Naive thymus-derived CD4-positive, alpha-beta T cell (primary cell): ENCODE measurements around the gene ST3GAL6. TPM values are rescaled to one million over a fixed set of nuclear protein-coding genes. Genes with fewer than 3 reads are reported as not detected.
"Not testable (repeated sequence)": the region's sequence is repeated elsewhere in the genome, so short reads cannot be mapped to it uniquely, and the experiment has no call there.

Experiments used
- ATAC-seq: fragments of 150-1000 bp; cut with Tn5 transposase; 2 replicates; pipeline ENCODE4 v1.10.0; 2021; ENCODE audit warnings: mild to moderate bottlenecking, moderate library complexity
- CTCF ChIA-PET: fragments of 350-600 bp; sonication (Branson Sonifier 250); formaldehyde crosslinking; loops from one replicate; lab custom pipeline; 2021; ENCODE audit warnings: antibody characterized with exemption; lab: Charles Lee
- POLR2A ChIA-PET: fragments of 350-600 bp; sonication (Branson Sonifier 250); formaldehyde crosslinking; loops from one replicate; lab custom pipeline; 2021; ENCODE audit warnings: antibody characterized with exemption, inconsistent platforms; lab: Charles Lee
- DNase-seq, 9 donors: peaks; one replicate each; pipeline versions ENCODE4 v3.0.0 to v3.0.0-alpha.2; 2020 to 2022; ENCODE audit warnings: mixed read lengths in 1 of 9
- H3K27ac ChIP-seq: one replicate; pipeline ENCODE4 v1.7.0; 2013; ENCODE audit warnings: mild to moderate bottlenecking, low read depth, low read length, moderate library complexity
- H3K27me3 ChIP-seq, 2 donors: one replicate each; pipeline ENCODE4 v1.7.0; 2013; ENCODE audit warnings: low read length in 2 of 2, mild to moderate bottlenecking in 2 of 2, moderate library complexity in 2 of 2; ENCODE audit not compliant: control insufficient read depth in 2 of 2, insufficient read depth in 2 of 2
- H3K36me3 ChIP-seq, 3 experiments: 1 replicate in 2 of 3; 2 replicates in 1 of 3; pipeline ENCODE4 v1.7.0; 2013; ENCODE audit warnings: low read length in 3 of 3, mild to moderate bottlenecking in 3 of 3, moderate library complexity in 1 of 3; ENCODE audit not compliant: insufficient read depth in 3 of 3, control insufficient read depth in 2 of 3
- H3K4me1 ChIP-seq, 2 donors: one replicate each; pipeline ENCODE4 v1.7.0; 2013; ENCODE audit warnings: low read length in 2 of 2, mild to moderate bottlenecking in 2 of 2, moderate library complexity in 1 of 2; ENCODE audit not compliant: control insufficient read depth in 2 of 2, insufficient read depth in 2 of 2
- H3K4me3 ChIP-seq: 2 replicates; pipeline ENCODE4 v1.7.0; 2013; ENCODE audit warnings: mild to moderate bottlenecking, low read length
- H3K9me3 ChIP-seq, 3 experiments: 1 replicate in 2 of 3; 2 replicates in 1 of 3; pipeline ENCODE4 v1.7.0; 2013; ENCODE audit warnings: low read length in 3 of 3; ENCODE audit not compliant: control insufficient read depth in 2 of 3
- H3K27ac Mint-ChIP-seq, 9 donors: one replicate each; pipeline ENCODE4 v1.8.0; 2020 to 2022; ENCODE audit warnings: mixed read lengths in 9 of 9, mild to moderate bottlenecking in 8 of 9, moderate library complexity in 5 of 9, inconsistent platforms in 2 of 9
- H3K27me3 Mint-ChIP-seq, 5 donors: one replicate each; pipeline ENCODE4 v1.8.0; 2021 to 2022; ENCODE audit warnings: mixed read lengths in 5 of 5, mild to moderate bottlenecking in 1 of 5
- H3K36me3 Mint-ChIP-seq, 5 donors: one replicate each; pipeline ENCODE4 v1.8.0; 2020 to 2022; ENCODE audit warnings: mixed read lengths in 5 of 5, mild to moderate bottlenecking in 3 of 5, inconsistent platforms in 1 of 5
- H3K4me1 Mint-ChIP-seq, 7 donors: one replicate each; pipeline ENCODE4 v1.8.0; 2020 to 2022; ENCODE audit warnings: mixed read lengths in 7 of 7, mild to moderate bottlenecking in 3 of 7, inconsistent platforms in 1 of 7
- H3K4me3 Mint-ChIP-seq, 10 donors: one replicate each; pipeline ENCODE4 v1.8.0; 2020 to 2022; ENCODE audit warnings: mild to moderate bottlenecking in 10 of 10, mixed read lengths in 10 of 10, moderate library complexity in 6 of 10, inconsistent platforms in 2 of 10
- H3K9me3 Mint-ChIP-seq, 11 donors: one replicate each; pipeline ENCODE4 v1.8.0; 2020 to 2022; ENCODE audit warnings: mixed read lengths in 11 of 11, mild to moderate bottlenecking in 4 of 11, inconsistent platforms in 1 of 11, moderate library complexity in 1 of 11
- intact Hi-C, 2 donors: fragments of 100-400 bp; cut with micrococcal nuclease; formaldehyde crosslinking; loops; one replicate each; pipeline ENCODE4 v1.15.1; 2023
- polyA plus RNA-seq, 2 donors: library from polyadenylated mRNA; unstranded; fragments of 300-500 nt; fragmentation: Illumina TruSeq; gene quantifications; one replicate each; pipeline ENCODE4 v1.2.3, GENCODE V29; 2021
- total RNA-seq, 6 experiments: library from RNA in 5 of 6; stranded (reverse) in 5 of 6; gene quantifications; 1 replicate in 5 of 6; 2 replicates in 1 of 6; pipeline ENCODE4 v1.2.3 and lab custom pipeline; 2021 to 2026

The ST3GAL6 gene
- total and polyA plus RNA-seq, 7 experiments from 2014 or later, result 0.47 to 13.5 (median 0.78) TPM; not detected in 2

- Mint-ChIP-seq H3K36me3 (peaks cover 0 to 2% (median 0%) of the 10 kb centered on the region in 5 donors), H3K27ac (no peak overlapping the region), H3K4me1 (no peaks in the 10 kb centered on the region), H3K27me3 (peaks cover 0 to 3% (median 0%) of the 10 kb centered on the region in 5 donors), H3K9me3 (peaks cover 0 to 3% (median 0%) of the 10 kb centered on the region in 11 donors), H3K4me3 (no peak overlapping the region)
- H3K36me3 ChIP-seq, result no peaks in the 10 kb centered on the region
- no peak overlapping the region for H3K4me3 ChIP-seq
- ChIA-PET CTCF (no interaction called here), POLR2A (no interaction called here)
- no peaks in the 10 kb centered on the region for H3K27me3 ChIP-seq
- DNase-seq, result no peak
- no peak for ATAC-seq
- no peaks in the 10 kb centered on the region for H3K4me1 ChIP-seq
- intact Hi-C loops, result no loop called here
- no peak overlapping the region for H3K27ac ChIP-seq
- H3K9me3 ChIP-seq, result no peaks in the 10 kb centered on the region
These were observed 60.7 kb downstream of the ST3GAL6 start for GRCh38 chr3:98823791-98824190.

DNA sequence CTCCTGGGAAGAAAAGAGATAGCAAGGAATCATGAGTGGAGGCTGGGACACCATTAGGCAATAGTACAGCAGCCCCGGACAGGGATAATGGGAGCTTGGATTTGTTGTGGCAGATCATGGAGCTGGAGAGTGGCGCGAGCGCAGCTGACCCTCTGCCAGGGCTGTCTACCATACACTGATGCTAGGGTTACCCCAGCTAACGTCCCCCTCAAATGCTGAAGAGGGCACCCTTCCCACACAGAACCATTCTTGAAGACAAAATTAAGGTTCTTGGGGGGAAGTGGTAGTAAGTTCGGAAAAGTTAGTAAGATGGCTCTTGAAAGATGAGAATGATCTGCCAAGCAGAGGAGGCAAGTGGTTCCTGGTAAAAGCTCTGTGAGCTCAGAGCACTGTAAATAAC lies 61.1 kb downstream of the ST3GAL6 start:
- Mint-ChIP-seq H3K27ac (no peak overlapping the region), H3K4me1 (no peaks in the 10 kb centered on the region), H3K36me3 (peaks cover 0 to 3% (median 0%) of the 10 kb centered on the region in 5 donors), H3K9me3 (peaks cover 0 to 7% (median 1%) of the 10 kb centered on the region in 11 donors), H3K27me3 (peaks cover 0 to 3% (median 0%) of the 10 kb centered on the region in 5 donors), H3K4me3 (no peak overlapping the region)
- intact Hi-C loops, result no loop called here
- H3K27me3 ChIP-seq, result no peaks in the 10 kb centered on the region
- ATAC-seq (no peak), DNase-seq (no peak)
- ChIA-PET CTCF (no interaction called here), POLR2A (no interaction called here)
- no peaks in the 10 kb centered on the region for H3K4me1 ChIP-seq
- no peak overlapping the region for H3K4me3 ChIP-seq
- no peaks in the 10 kb centered on the region for H3K9me3 ChIP-seq
- no peaks in the 10 kb centered on the region for H3K36me3 ChIP-seq
- no peak overlapping the region for H3K27ac ChIP-seq

- Mint-ChIP-seq H3K4me1 (no peaks in the 10 kb centered on the region), H3K36me3 (peaks cover 0 to 3% (median 0%) of the 10 kb centered on the region in 5 donors), H3K9me3 (peaks cover 0 to 26% (median 9%) of the 10 kb centered on the region in 11 donors), H3K27ac (peak overlapping the region in 1 of 9 donors; percentile 63), H3K4me3 (no peak overlapping the region), H3K27me3 (peaks cover 0 to 3% (median 0%) of the 10 kb centered on the region in 5 donors)
- H3K4me3 ChIP-seq, result no peak overlapping the region
- no peaks in the 10 kb centered on the region for H3K4me1 ChIP-seq
- ChIA-PET POLR2A (no interaction called here), CTCF (no interaction called here)
- H3K9me3 ChIP-seq, result no peaks in the 10 kb centered on the region
- no peaks in the 10 kb centered on the region for H3K36me3 ChIP-seq
- DNase-seq, result no peak
- intact Hi-C loops, result no loop called here
- no peak for ATAC-seq
- no peak overlapping the region for H3K27ac ChIP-seq
- no peaks in the 10 kb centered on the region for H3K27me3 ChIP-seq
These were observed 63.0 kb downstream of the ST3GAL6 start for GRCh38 chr3:98826126-98826525.

DNA sequence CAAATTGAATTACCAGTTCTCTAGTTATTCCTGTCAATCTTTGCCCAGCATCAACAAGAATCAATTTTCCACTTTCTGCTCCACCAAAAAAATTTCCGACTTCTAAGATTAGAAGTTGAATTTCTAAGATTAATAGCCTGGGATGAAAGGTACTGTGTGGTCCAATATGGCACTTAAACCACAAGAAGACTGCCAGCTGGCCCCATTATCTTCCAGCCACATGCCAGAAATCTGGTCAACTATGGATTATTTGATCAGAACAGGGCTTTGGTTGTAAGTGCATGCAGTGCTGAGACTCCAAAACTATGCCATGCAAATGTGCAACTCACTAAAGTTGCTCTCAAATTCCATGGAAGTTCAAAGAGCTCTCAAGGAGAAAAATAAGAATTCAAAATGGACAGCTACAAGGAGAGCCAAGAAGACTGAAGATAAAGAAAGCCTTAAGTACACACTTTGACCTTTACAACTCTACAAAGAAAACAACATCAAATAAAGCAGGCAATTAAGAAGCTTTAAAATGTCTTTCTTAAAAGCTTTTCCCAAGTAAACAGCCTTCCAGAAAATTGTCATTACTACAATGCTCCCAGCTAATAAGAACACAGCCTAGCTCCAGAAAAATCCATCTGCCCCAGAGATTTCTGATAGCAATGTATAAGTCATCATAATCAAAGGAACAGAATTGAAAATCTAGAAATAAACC lies 64.2 kb downstream of the ST3GAL6 start:
- peaks cover 0 to 3% (median 0%) of the 10 kb centered on the region in 5 donors for H3K27me3 Mint-ChIP-seq
- Histone ChIP-seq H3K36me3 (no peaks in the 10 kb centered on the region), H3K4me1 (no peaks in the 10 kb centered on the region), H3K9me3 (no peaks in the 10 kb centered on the region), H3K27ac (no peak overlapping the region), H3K4me3 (no peak overlapping the region), H3K27me3 (no peaks in the 10 kb centered on the region)
- peaks cover 0 to 38% (median 21%) of the 10 kb centered on the region in 11 donors for H3K9me3 Mint-ChIP-seq
- CTCF ChIA-PET, result interaction anchor here (0.8 to 1.5 kb wide), 2 partner anchors 9 to 16 kb away, joined by 3 to 5 read pairs; no protein-coding TSS in a partner anchor
- intact Hi-C loops, result no loop called here
- DNase-seq, result no peak
- H3K36me3 Mint-ChIP-seq, result peaks cover 0 to 9% (median 0%) of the 10 kb centered on the region in 5 donors
- no peak for ATAC-seq
- no peak overlapping the region for H3K4me3 Mint-ChIP-seq
- POLR2A ChIA-PET, result no interaction called here
- no peaks in the 10 kb centered on the region for H3K4me1 Mint-ChIP-seq
- H3K27ac Mint-ChIP-seq, result no peak overlapping the region

DNA sequence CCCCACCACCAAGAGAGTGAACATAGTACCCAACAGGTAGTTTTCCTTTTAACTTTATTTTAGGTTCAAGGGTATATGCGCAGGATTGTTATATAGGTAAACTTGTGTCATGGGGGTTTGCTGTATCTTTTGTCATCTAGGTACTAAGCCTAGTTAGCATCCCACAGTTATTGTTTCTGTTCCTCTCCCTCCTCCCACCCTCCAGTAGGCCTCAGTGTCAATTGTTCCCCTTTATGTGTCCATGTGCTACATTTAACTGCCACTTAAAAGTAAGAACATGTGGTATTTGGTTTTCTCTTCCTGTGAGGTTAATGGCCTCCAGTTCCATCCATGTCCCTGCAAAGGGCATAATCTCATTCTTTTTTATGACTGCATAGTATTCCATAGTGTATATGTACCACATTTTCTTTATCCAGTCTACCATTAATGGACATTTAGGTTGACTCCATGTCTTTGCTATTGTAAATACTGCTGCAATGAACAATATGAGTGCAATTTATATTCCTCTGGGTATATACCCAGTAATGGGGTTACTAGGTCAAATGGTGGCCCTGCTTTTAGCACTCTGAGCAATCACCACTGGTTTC lies 66.2 kb downstream of the ST3GAL6 start:
- Histone ChIP-seq H3K36me3 (no peaks in the 10 kb centered on the region), H3K27ac (no peak overlapping the region), H3K9me3 (no peaks in the 10 kb centered on the region), H3K4me1 (no peaks in the 10 kb centered on the region), H3K27me3 (no peaks in the 10 kb centered on the region), H3K4me3 (no peak overlapping the region)
- DNase-seq, result no peak
- no peak overlapping the region for H3K4me3 Mint-ChIP-seq
- peaks cover 0 to 4% (median 0%) of the 10 kb centered on the region in 5 donors for H3K27me3 Mint-ChIP-seq
- intact Hi-C loops, result no loop called here
- H3K9me3 Mint-ChIP-seq, result peaks cover 0 to 51% (median 26%) of the 10 kb centered on the region in 11 donors
- H3K27ac Mint-ChIP-seq, result no peak overlapping the region
- no peaks in the 10 kb centered on the region for H3K4me1 Mint-ChIP-seq
- no peak for ATAC-seq
- CTCF ChIA-PET, result no interaction called here
- H3K36me3 Mint-ChIP-seq, result peaks cover 0 to 17% (median 0%) of the 10 kb centered on the region in 5 donors
- POLR2A ChIA-PET, result no interaction called here

DNA sequence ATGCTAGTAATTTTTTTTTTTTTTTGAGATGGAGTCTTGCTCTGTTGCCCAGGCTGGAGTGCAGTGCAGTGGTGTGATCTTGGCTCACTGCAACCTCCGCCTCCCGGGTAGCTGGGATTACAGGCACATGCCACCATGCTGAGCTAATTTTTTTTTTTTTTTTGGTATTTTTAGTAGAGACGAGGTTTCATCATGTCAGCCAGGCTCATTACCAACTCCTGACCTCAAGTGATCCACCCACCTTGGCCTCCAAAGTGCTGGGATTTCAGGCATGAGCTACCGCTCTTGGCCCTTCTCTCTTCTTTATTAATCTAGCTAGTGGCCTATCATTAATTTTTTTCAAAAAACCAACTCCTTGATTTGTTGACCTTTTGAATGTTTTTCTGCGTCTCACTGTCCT lies 67.9 kb downstream of the ST3GAL6 start:
- H3K36me3 Mint-ChIP-seq, result peaks cover 0 to 17% (median 0%) of the 10 kb centered on the region in 5 donors
- POLR2A ChIA-PET, H3K36me3 ChIP-seq, H3K9me3 ChIP-seq, DNase-seq, H3K4me3 Mint-ChIP-seq, intact Hi-C loops, H3K27ac ChIP-seq, H3K27ac Mint-ChIP-seq, H3K27me3 Mint-ChIP-seq, H3K4me1 Mint-ChIP-seq, H3K27me3 ChIP-seq, ATAC-seq, H3K4me1 ChIP-seq, H3K4me3 ChIP-seq: not testable (repeated sequence)
- CTCF ChIA-PET, result interaction anchor here (0.6 kb wide), 1 partner anchor 237 kb away, joined by 3 read pairs; no protein-coding TSS in a partner anchor
- H3K9me3 Mint-ChIP-seq, result peaks cover 0 to 51% (median 26%) of the 10 kb centered on the region in 11 donors
